HK-2 (cell line): ENCODE results near the gene SLC24A3.

Experiments used
- DNase-seq: peaks from one replicate; pipeline ENCODE4 v3.0.0-alpha.2; 2018; ENCODE audit not compliant: unreplicated experiment

Gene SLC24A3

GRCh38 chr20:19302714-19303113 is 90.3 kb downstream of the SLC24A3 start:
- DNase-seq = no peak

- no peak for DNase-seq
Measured at GRCh38 chr20:19304389-19304788, 91.9 kb downstream of the SLC24A3 start.

GRCh38 chr20:19304886-19305415 is 92.5 kb downstream of the SLC24A3 start:
- no peak for DNase-seq

GRCh38 chr20:19308146-19308545 is 95.7 kb downstream of the SLC24A3 start:
- no peak for DNase-seq

GRCh38 chr20:19310541-19310940 is 98.1 kb downstream of the SLC24A3 start:
- no peak for DNase-seq

GRCh38 chr20:19313342-19314069 is 101.1 kb downstream of the SLC24A3 start:
- no peak for DNase-seq

GRCh38 chr20:19314621-19315020 is 102.2 kb downstream of the SLC24A3 start:
- no peak for DNase-seq

GRCh38 chr20:19317237-19318069 is 105.0 kb downstream of the SLC24A3 start:
- DNase-seq = no peak

- DNase-seq = no peak
Measured at GRCh38 chr20:19318610-19319009, 106.2 kb downstream of the SLC24A3 start.

GRCh38 chr20:19320005-19320404 is 107.6 kb downstream of the SLC24A3 start:
- no peak for DNase-seq

- DNase-seq = no peak
Measured at GRCh38 chr20:19321176-19321575, 108.7 kb downstream of the SLC24A3 start.

GRCh38 chr20:19322061-19322985 is 109.9 kb downstream of the SLC24A3 start:
- DNase-seq = no peak

- no peak for DNase-seq
Measured at GRCh38 chr20:19327401-19327800, 115.0 kb downstream of the SLC24A3 start.

GRCh38 chr20:19328676-19329075 is 116.2 kb downstream of the SLC24A3 start:
- no peak for DNase-seq

- DNase-seq = no peak
Measured at GRCh38 chr20:19330038-19330437, 117.6 kb downstream of the SLC24A3 start.

- DNase-seq = no peak
Measured at GRCh38 chr20:19330731-19331130, 118.3 kb downstream of the SLC24A3 start.

GRCh38 chr20:19333563-19333962 is 121.1 kb downstream of the SLC24A3 start:
- no peak for DNase-seq

GRCh38 chr20:19335341-19335740 is 122.9 kb downstream of the SLC24A3 start:
- no peak for DNase-seq

GRCh38 chr20:19335916-19336315 is 123.5 kb downstream of the SLC24A3 start:
- DNase-seq = no peak

- no peak for DNase-seq
Measured at GRCh38 chr20:19336631-19337030, 124.2 kb downstream of the SLC24A3 start.

- DNase-seq = no peak
Measured at GRCh38 chr20:19338380-19338779, 125.9 kb downstream of the SLC24A3 start.

GRCh38 chr20:19338960-19339359 is 126.5 kb downstream of the SLC24A3 start:
- DNase-seq = no peak
